Endothelial cell of umbilical vein (primary cell): ENCODE data around the gene GYG1.

Source experiments
- MYC ChIP-seq: IDR thresholded peaks from one replicate; pipeline ENCODE4 v1.6.1; 2011; ENCODE audit warnings: mild to moderate bottlenecking, low read depth, low read length
- TF ChIP-seq, protein P1 (sequence below), 2 donors: IDR thresholded peaks; 1 replicate in 1 of 2; 2 replicates in 1 of 2; pipeline ENCODE4 v1.5.1; 2011; ENCODE audit warnings: low read length in 2 of 2, mild to moderate bottlenecking in 2 of 2, moderate library complexity in 2 of 2, control low read depth in 1 of 2, inconsistent platforms in 1 of 2, low read depth in 1 of 2; ENCODE audit not compliant: insufficient read depth in 1 of 2; ENCODE audit errors: extremely low read depth in 1 of 2

- TF ChIP-seq, protein P1, sequence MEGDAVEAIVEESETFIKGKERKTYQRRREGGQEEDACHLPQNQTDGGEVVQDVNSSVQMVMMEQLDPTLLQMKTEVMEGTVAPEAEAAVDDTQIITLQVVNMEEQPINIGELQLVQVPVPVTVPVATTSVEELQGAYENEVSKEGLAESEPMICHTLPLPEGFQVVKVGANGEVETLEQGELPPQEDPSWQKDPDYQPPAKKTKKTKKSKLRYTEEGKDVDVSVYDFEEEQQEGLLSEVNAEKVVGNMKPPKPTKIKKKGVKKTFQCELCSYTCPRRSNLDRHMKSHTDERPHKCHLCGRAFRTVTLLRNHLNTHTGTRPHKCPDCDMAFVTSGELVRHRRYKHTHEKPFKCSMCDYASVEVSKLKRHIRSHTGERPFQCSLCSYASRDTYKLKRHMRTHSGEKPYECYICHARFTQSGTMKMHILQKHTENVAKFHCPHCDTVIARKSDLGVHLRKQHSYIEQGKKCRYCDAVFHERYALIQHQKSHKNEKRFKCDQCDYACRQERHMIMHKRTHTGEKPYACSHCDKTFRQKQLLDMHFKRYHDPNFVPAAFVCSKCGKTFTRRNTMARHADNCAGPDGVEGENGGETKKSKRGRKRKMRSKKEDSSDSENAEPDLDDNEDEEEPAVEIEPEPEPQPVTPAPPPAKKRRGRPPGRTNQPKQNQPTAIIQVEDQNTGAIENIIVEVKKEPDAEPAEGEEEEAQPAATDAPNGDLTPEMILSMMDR (IDR thresholded peaks at IDR 0.05; ENCODE audit: extremely low read depth in 1 of 2, insufficient read depth in 1 of 2, low read depth in 1 of 2, low read length in 2 of 2) = no peak
- TF ChIP-seq MYC = no peak
Measured at GRCh38 chr3:149007567-149008257, 16.4 kb downstream of the GYG1 start.
